Prostate gland (tissue), 2 donors: ENCODE results near the gene KIF26B. TPM values are rescaled to one million over a fixed set of nuclear protein-coding genes. Genes with fewer than 3 reads are reported as not detected.
A peak's percentile ranks its signal among the peaks of the same experiment; 100 is the strongest.

Experiments used
- DNase-seq: peaks from one replicate; pipeline ENCODE4 v3.0.0-alpha.2; 2019; ENCODE audit warnings: low spot score
- H3K27ac ChIP-seq, 2 donors: fragments of 200-600 bp; sonication (generic); 2 replicates each; pipeline ENCODE4 v1.5.1; 2017 to 2019
- H3K27me3 ChIP-seq: fragments of 200-600 bp; sonication (generic); replicated peaks from 2 replicates; pipeline ENCODE4 v1.5.1; 2019; ENCODE audit not compliant: insufficient read depth
- H3K36me3 ChIP-seq, 2 donors: fragments of 200-600 bp; sonication (generic); 1 replicate in 1 of 2; 2 replicates in 1 of 2; pipeline versions ENCODE4 v1.5.1 to v1.8.1; 2017 to 2019
- H3K4me1 ChIP-seq: fragments of 200-600 bp; sonication (generic); replicated peaks from 2 replicates; pipeline ENCODE4 v1.5.1; 2019
- H3K4me3 ChIP-seq, 2 donors: fragments of 200-600 bp; sonication (generic); 2 replicates each; pipeline ENCODE4 v1.5.1; 2017 to 2019
- H3K9me3 ChIP-seq: fragments of 200-600 bp; sonication (generic); 2 replicates; pipeline ENCODE4 v1.5.1; 2017
- CTCF ChIP-seq, 4 experiments: fragments of 200-600 bp in 2 of 4; fragments of 450-650 bp in 2 of 4; sonication (generic) in 2 of 4; IDR thresholded peaks; 1 replicate in 3 of 4; 2 replicates in 1 of 4; pipeline ENCODE4 v1.5.1; 2016 to 2019; ENCODE audit warnings: antibody characterized with exemption in 4 of 4, mild to moderate bottlenecking in 2 of 4, moderate library complexity in 2 of 4
- POLR2A ChIP-seq: fragments of 450-650 bp; IDR thresholded peaks from one replicate; pipeline ENCODE4 v1.6.1; 2016; ENCODE audit warnings: antibody characterized with exemption, mild to moderate bottlenecking
- POLR2AphosphoS5 ChIP-seq: sonication (generic); formaldehyde crosslinking; IDR thresholded peaks from one replicate; pipeline ENCODE4 v1.6.1; 2017; ENCODE audit warnings: antibody characterized with exemption
- WGBS: methylation state at CpG from one replicate; pipeline ENCODE4 v1.1.5; 2018; 5-methylcytosine and 5-hydroxymethylcytosine counted together
- intact Hi-C: fragments of 100-400 bp; cut with DNase I; formaldehyde crosslinking; loops from one replicate; pipeline ENCODE4 v1.14.2; 2022
- total RNA-seq, 2 donors: library from RNA; depleted of rRNA; stranded (reverse); fragments of >200 nt; gene quantifications; one replicate each; pipeline ENCODE4 v1.1.0, GENCODE V29; 2016

KIF26B gene
- total RNA-seq, 2 donors from 2014 or later, result 3.3 to 3.8 TPM

GRCh38 chr1:245242989-245243388 is 88.2 kb downstream of the KIF26B start:
- no peak overlapping the region for H3K4me3 ChIP-seq
- 67% methylated on average over 1 of the region's 1 CpG for WGBS
- H3K4me1 ChIP-seq, result no peaks in the 10 kb centered on the region
- no peaks in the 10 kb centered on the region for H3K9me3 ChIP-seq
- DNase-seq, result peak; percentile 13
- TF ChIP-seq POLR2AphosphoS5, result peak; percentile 60
- no peak for TF ChIP-seq POLR2A
- TF ChIP-seq CTCF (IDR thresholded peaks at IDR 0.05), result no peak
- no peaks in the 10 kb centered on the region for H3K27me3 ChIP-seq
- H3K27ac ChIP-seq, result no peak overlapping the region
- H3K36me3 ChIP-seq, result no peaks in the 10 kb centered on the region
- intact Hi-C loops, result no loop called here

GRCh38 chr1:245245021-245245667 is 90.4 kb downstream of the KIF26B start:
- TF ChIP-seq POLR2AphosphoS5, result no peak
- TF ChIP-seq POLR2A, result no peak
- no peak for TF ChIP-seq CTCF (IDR thresholded peaks at IDR 0.05)
- no peak for DNase-seq
- Histone ChIP-seq H3K4me1 (no peaks in the 10 kb centered on the region), H3K27ac (no peak overlapping the region), H3K36me3 (no peaks in the 10 kb centered on the region), H3K27me3 (no peaks in the 10 kb centered on the region), H3K4me3 (no peak overlapping the region), H3K9me3 (no peaks in the 10 kb centered on the region)
- WGBS, result 63% methylated on average over 11 of the region's 11 CpGs
- intact Hi-C loops, result no loop called here

- H3K4me1 ChIP-seq, result no peaks in the 10 kb centered on the region
- no peak overlapping the region for H3K4me3 ChIP-seq
- no peaks in the 10 kb centered on the region for H3K27me3 ChIP-seq
- TF ChIP-seq POLR2A (no peak), POLR2AphosphoS5 (no peak), CTCF (IDR thresholded peaks at IDR 0.05) (no peak)
- 78% methylated on average over 4 of the region's 4 CpGs for WGBS
- no peak for DNase-seq
- no peaks in the 10 kb centered on the region for H3K36me3 ChIP-seq
- H3K27ac ChIP-seq, result no peak overlapping the region
- intact Hi-C loops, result no loop called here
- H3K9me3 ChIP-seq, result no peaks in the 10 kb centered on the region
These were observed 91.6 kb downstream of the KIF26B start for GRCh38 chr1:245246433-245246832.

GRCh38 chr1:245247356-245247755 is 92.6 kb downstream of the KIF26B start:
- no peak for DNase-seq
- Histone ChIP-seq H3K9me3 (no peaks in the 10 kb centered on the region), H3K36me3 (no peaks in the 10 kb centered on the region), H3K27me3 (no peaks in the 10 kb centered on the region), H3K4me3 (no peak overlapping the region), H3K4me1 (no peaks in the 10 kb centered on the region), H3K27ac (no peak overlapping the region)
- no peak for TF ChIP-seq POLR2AphosphoS5
- TF ChIP-seq CTCF (IDR thresholded peaks at IDR 0.05), result no peak
- TF ChIP-seq POLR2A, result no peak
- 92% methylated on average over 12 of the region's 12 CpGs for WGBS
- intact Hi-C loops, result no loop called here

GRCh38 chr1:245247801-245248200 is 93.0 kb downstream of the KIF26B start:
- intact Hi-C loops, result no loop called here
- no peaks in the 10 kb centered on the region for H3K27me3 ChIP-seq
- H3K4me3 ChIP-seq, result no peak overlapping the region
- H3K4me1 ChIP-seq, result no peaks in the 10 kb centered on the region
- 52% methylated on average over 7 of the region's 7 CpGs for WGBS
- no peaks in the 10 kb centered on the region for H3K36me3 ChIP-seq
- TF ChIP-seq POLR2A (no peak), POLR2AphosphoS5 (no peak), CTCF (IDR thresholded peaks at IDR 0.05) (no peak)
- no peak for DNase-seq
- no peaks in the 10 kb centered on the region for H3K9me3 ChIP-seq
- H3K27ac ChIP-seq, result no peak overlapping the region
